ENCODE measurements around the gene SETD7.
"Not testable (repeated sequence)": the region's sequence is repeated elsewhere in the genome, so short reads cannot be mapped to it uniquely, and the experiment has no call there.

SETD7 gene

GRCh38 chr4:139476363-139476762, 79.7 kb downstream of the SETD7 start:
- H3K4me3 ChIP-seq (ENCODE audit: low read depth, low read length), result no peak overlapping the region
- in situ Hi-C loops (cut with HindIII; ENCODE audit: low sequenced_read_pairs), result no loop called here
- no peak for DNase-seq (ENCODE audit: low read depth)
- no peak for TF ChIP-seq CTCF (IDR thresholded peaks at IDR 0.05; ENCODE audit: low read depth, low read length, missing control alignments)

DNA sequence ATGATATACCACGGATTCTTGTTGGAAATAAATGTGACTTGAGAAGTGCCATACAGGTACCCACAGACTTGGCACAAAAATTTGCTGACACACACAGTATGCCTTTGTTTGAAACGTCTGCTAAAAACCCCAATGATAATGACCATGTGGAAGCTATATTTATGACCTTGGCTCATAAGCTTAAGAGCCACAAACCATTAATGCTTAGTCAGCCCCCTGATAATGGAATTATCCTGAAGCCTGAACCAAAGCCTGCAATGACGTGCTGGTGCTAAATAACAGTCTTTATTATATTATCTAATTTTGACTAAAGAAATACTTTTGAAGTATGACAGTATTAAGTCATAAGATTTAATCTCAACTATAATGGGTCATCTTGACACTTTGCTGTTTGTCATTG, 83.2 kb downstream of the SETD7 start:
- in situ Hi-C loops (cut with HindIII; ENCODE audit: low sequenced_read_pairs), result no loop called here
- H3K4me3 ChIP-seq (ENCODE audit: low read depth, low read length), result no peak overlapping the region
- no peak for TF ChIP-seq CTCF (IDR thresholded peaks at IDR 0.05; ENCODE audit: low read depth, low read length, missing control alignments)
- no peak for DNase-seq (ENCODE audit: low read depth)

DNA sequence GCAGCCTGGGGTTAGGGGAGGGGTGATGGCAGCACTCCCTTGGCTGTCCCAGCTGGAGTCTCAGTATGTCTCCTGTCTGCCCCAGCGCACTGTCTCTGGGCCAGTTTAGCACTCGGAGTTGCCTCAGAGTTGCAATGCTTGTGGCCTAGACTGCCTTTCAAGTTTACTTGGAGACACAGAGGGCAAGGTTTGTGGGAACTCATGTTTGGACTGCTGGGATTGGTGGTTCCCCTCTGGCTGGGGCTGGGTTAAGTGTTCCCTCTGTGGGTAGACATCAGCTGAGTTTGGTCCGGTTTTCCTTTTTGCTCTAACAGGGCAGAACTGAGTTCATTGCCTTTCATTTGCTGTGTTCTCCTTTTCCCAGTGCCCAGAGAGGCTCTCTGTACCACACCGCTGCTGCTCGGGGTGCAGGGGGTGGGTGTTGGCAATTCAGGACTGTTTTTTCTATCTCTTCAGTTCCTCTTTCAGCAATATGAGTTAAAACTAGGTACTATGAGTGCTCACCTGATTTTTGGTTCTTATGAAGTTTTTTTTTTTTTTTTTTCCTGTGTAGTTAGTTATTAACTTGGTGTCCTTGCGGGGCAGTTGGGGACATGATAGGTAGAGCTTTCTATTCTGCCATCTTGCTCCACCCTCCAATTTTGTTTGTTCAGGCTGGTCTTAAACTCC, 84.9 kb downstream of the SETD7 start:
- no peak overlapping the region for H3K4me3 ChIP-seq (ENCODE audit: low read depth, low read length)
- no peak for DNase-seq (ENCODE audit: low read depth)
- no peak for TF ChIP-seq CTCF (IDR thresholded peaks at IDR 0.05; ENCODE audit: low read depth, low read length, missing control alignments)
- in situ Hi-C loops (cut with HindIII; ENCODE audit: low sequenced_read_pairs), result no loop called here

DNA sequence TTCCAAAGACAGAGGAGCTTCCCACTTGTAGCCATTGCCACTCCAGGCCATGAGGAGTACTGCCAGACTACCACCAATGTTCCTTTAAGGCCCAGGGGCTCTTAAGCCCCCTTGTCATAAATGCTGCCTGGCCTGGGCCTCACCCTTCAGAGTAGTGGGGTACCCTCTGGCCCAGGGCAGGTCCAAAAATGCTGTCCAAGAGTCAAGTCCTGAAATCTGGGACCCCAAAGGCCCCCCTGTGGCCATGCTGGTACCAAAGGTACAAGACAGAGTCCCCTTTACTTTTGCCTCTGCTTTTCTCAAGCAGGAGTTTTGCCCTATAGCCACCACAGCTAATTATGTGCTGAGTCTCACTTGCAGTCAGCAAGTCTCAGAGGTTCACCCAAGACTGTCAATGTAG, 85.7 kb downstream of the SETD7 start:
- in situ Hi-C loops (cut with HindIII; ENCODE audit: low sequenced_read_pairs), result no loop called here
- no peak for DNase-seq (ENCODE audit: low read depth)
- no peak for TF ChIP-seq CTCF (IDR thresholded peaks at IDR 0.05; ENCODE audit: low read depth, low read length, missing control alignments)
- H3K4me3 ChIP-seq (ENCODE audit: low read depth, low read length), result no peak overlapping the region

DNA sequence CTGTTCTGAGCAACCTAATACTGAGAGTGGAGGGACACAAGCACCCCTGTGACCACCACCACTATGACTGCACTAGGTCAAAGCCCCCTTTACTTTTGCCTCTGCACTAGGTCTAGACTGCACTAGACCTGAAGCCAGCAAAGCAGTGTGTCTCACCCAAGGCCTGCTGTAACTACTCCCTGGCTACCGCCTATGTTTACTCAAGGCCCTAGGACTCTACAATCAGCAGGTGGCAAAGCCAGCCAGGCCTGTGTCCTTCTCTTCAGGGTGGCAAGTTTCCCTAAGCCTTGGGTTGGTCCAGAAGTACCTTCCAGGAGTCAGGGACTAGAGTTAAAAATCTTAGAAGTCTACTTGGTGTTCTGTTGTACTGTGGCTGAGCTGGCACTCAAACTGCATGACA, 86.2 kb downstream of the SETD7 start:
- in situ Hi-C loops (cut with HindIII; ENCODE audit: low sequenced_read_pairs), result no loop called here
- TF ChIP-seq CTCF (IDR thresholded peaks at IDR 0.05; ENCODE audit: low read depth, low read length, missing control alignments), result no peak
- no peak overlapping the region for H3K4me3 ChIP-seq (ENCODE audit: low read depth, low read length)
- DNase-seq (ENCODE audit: low read depth), result no peak

- no peak for TF ChIP-seq CTCF (IDR thresholded peaks at IDR 0.05; ENCODE audit: low read depth, low read length, missing control alignments)
- DNase-seq (ENCODE audit: low read depth), result no peak
- H3K4me3 ChIP-seq (ENCODE audit: low read depth, low read length), result no peak overlapping the region
- in situ Hi-C loops (cut with HindIII; ENCODE audit: low sequenced_read_pairs), result no loop called here
These were observed 86.8 kb downstream of the SETD7 start for GRCh38 chr4:139469216-139469615.

DNA sequence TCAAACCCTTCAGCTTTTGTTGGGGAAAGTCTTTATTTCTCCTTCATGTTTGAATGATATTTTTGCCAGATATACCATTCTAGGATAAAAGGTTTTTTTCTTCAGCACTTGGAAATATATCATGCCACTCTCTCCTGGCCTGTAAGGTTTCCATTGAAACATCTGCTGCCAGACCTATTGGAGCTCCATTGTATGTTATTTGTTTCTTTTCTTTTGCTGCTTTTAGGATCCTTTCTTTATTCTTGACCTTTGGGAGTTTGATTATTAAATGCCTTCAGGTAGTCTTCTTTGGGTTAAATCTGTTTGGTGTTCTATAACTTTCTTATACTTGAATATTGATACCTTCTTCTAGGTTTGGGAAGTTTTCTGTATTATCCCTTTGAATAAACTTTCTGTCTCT, 87.3 kb downstream of the SETD7 start:
- H3K4me3 ChIP-seq (ENCODE audit: low read depth, low read length); DNase-seq (ENCODE audit: low read depth); in situ Hi-C loops (cut with HindIII; ENCODE audit: low sequenced_read_pairs): not testable (repeated sequence)
